Peyer's patch (tissue), 4 donors: Measurements from ENCODE around the gene GIPC1.

Experiments used
- POLR2A ChIP-seq, 2 donors: fragments of 450-650 bp; IDR thresholded peaks; one replicate each; pipeline ENCODE4 v1.5.1; 2017; ENCODE audit warnings: antibody characterized with exemption in 2 of 2, mild to moderate bottlenecking in 2 of 2, moderate library complexity in 2 of 2
- TF ChIP-seq, protein P1 (sequence below), 6 experiments: fragments of 450-650 bp in 4 of 6; fragments of 200-600 bp in 2 of 6; sonication (generic) in 1 of 6; IDR thresholded peaks; one replicate each; pipeline ENCODE4 v1.5.1; 2017 to 2019; ENCODE audit warnings: antibody characterized with exemption in 6 of 6, mild to moderate bottlenecking in 3 of 6, moderate library complexity in 1 of 6

DNA sequence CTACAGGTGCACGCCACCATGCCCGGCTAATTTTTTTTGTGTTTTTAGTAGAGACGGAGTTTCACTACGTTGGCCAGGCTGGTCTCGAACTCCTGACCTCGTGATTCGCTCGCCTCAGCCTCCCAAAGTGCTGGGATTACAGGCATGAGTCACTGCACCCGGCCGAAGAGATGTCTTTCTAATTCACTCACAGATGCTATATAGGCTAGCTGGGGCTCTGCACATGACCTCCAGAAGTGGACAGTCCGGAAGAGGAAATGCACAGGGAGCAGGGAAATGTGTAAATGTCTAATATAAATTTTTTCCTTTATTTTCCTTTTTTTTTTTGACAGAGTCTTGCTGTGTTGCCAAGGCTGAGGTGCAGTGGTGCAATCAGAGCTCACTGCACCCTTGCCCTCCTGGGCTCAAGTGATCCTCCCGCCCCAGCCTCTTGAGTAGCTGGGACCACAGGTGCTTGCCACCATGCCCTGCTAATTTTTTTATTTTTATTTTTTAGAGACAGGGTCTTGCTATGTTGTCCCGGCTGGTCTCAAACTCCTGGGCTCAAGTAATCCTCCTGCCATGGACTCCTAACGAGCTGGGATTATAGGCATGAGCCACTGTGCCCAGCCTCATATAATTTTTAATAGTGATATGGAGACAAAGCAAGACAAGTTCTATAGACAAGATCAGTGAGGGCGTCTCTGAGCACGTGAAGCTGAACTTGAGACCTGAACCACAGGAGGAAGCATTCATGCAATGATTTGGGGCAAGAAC, 8.4 kb downstream of the GIPC1 start:
- no peak for TF ChIP-seq POLR2A (IDR thresholded peaks at IDR 0.05)
- TF ChIP-seq, protein P1, sequence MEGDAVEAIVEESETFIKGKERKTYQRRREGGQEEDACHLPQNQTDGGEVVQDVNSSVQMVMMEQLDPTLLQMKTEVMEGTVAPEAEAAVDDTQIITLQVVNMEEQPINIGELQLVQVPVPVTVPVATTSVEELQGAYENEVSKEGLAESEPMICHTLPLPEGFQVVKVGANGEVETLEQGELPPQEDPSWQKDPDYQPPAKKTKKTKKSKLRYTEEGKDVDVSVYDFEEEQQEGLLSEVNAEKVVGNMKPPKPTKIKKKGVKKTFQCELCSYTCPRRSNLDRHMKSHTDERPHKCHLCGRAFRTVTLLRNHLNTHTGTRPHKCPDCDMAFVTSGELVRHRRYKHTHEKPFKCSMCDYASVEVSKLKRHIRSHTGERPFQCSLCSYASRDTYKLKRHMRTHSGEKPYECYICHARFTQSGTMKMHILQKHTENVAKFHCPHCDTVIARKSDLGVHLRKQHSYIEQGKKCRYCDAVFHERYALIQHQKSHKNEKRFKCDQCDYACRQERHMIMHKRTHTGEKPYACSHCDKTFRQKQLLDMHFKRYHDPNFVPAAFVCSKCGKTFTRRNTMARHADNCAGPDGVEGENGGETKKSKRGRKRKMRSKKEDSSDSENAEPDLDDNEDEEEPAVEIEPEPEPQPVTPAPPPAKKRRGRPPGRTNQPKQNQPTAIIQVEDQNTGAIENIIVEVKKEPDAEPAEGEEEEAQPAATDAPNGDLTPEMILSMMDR (IDR thresholded peaks at IDR 0.05): no peak
